Stimulated activated CD8-positive, alpha-beta memory T cell treated with anti-CD3 and anti-CD28 coated beads, Interleukin-15, amount 100 ng/mL, for 1 hour (primary cell): ENCODE measurements around the gene HSBP1.

Experiments
- DNase-seq: peaks from one replicate; pipeline ENCODE4 v3.0.0-alpha.2; 2020; ENCODE audit warnings: low read depth

Gene HSBP1

GRCh38 chr16:83840060-83840617, 32.4 kb downstream of the HSBP1 start:
- no peak for DNase-seq

DNA sequence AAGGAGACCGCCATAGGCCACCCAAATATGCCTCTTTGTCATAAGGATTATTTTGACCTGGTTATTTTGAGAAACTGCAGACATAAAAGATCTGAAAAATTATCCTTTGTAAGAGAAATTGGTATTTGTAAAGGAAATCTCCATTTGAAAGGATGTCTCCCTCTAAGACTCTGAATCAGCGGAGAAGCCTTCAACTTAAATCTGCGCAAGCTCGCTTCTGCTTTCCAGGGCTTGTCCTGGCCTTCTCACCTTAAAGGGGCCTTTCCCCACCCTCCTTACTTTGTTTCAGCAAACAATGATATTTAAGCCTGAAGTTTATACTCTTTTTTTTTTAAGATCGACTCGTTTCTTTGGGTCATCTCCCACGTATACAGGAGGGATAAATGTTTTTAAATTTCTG, 34.5 kb downstream of the HSBP1 start:
- no peak for DNase-seq

GRCh38 chr16:83842756-83843507, 35.2 kb downstream of the HSBP1 start:
- DNase-seq, result no peak

DNA sequence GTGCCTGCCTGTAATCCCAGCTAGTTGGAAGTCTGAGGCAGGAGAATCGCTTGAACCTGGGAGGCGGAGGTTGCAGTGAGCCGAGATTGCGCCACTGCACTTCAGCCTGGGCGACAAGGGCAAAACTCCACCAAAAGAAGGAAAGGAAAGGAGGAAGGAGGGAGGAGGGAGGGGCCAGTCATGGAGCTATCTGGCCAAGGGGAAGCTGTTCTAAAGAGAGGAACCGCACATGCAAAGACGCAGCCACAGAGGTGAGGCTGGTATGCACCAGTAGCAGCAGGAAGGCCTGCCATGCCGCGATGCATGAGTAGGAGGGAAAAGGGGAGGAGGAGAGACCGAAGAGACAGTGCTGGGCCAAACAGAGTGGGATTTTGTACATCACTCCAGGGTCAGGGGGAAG, 35.9 kb downstream of the HSBP1 start:
- DNase-seq, result no peak

GRCh38 chr16:83845263-83845662, 37.5 kb downstream of the HSBP1 start:
- DNase-seq, result no peak

DNA sequence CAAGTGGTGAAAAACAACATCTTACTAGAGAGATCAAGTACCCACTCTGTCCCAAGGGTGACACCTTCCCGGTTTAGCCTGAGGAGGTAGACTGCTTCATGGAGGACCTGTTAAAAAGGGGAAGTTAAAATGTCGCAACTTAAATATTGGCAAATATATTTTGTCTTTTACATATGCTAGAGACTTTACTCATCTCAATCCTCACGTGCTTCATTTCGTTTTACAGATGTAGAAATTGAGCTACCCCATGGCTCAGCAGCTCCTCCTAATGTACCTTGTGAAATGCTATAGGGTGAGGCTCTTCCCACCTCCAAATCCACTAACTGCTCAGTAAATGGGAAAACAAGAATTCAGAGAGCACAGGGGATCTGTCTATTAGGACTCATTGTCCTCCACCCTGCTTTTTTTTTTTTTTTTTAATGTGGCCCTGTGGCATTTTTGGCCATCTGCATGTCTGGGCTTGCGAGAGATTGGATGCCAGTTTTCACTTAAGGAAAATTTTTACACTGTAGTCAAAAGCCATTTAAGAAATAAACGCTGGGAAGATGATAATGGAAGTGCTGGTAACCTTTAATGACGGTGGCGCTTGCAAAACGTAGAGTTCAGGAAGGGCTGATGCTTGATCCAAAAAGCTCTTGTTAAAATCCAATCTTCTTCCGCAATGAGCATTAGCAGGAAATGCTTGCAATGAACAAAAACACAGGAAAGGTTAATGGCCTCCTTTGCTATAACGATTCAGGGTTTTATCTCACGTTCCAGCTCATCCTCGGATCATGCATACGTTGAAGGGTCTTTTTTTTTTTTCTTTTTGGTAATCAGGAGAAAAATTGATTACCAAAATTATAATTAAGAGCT, 39.8 kb downstream of the HSBP1 start:
- no peak for DNase-seq

- DNase-seq, result no peak
Measured at GRCh38 chr16:83849421-83849820, 41.6 kb downstream of the HSBP1 start.

GRCh38 chr16:83850947-83851346, 43.2 kb downstream of the HSBP1 start:
- no peak for DNase-seq

DNA sequence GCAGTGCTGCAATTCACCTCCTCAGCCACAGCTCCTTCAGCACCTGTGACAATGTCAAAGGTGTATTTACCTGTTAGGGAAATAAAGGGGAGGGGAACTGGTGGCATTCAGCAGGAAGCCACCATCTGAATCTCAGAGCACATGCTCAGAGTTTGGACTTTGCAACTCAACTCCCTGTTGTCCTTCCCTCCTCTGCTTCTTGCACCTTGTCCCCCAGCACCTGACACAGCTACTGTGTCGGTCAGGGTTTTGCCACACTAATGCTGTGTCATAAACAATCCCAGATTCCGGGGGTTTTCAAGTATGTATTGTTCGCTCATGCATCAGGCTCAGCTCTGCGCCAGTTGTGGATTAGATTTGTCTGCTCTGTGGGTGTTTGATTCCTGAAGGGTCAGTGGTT, 43.7 kb downstream of the HSBP1 start:
- DNase-seq, result no peak

- DNase-seq, result no peak
Measured at GRCh38 chr16:83852774-83853173, 45.0 kb downstream of the HSBP1 start.

- DNase-seq, result no peak
Measured at GRCh38 chr16:83853834-83854233, 46.1 kb downstream of the HSBP1 start.

DNA sequence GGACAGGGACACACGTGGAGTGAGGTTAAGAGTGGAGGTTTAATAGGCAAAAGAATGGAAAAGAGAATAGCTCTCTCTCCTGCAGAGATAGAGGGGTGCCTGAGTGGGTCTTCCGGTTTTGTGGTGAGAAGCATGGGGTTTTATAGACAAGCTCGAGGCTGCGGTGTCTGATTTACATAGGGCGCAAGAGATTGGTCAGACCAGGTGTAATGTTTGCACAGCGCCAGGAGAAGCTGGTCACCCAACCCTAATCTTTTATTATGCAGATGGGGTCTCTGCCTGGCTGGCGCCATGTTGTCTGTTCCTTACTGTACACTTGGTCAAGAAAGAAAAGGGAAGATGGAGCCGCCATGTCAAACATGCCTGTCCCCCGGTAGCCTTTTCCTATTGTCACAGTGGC, 46.6 kb downstream of the HSBP1 start:
- no peak for DNase-seq

DNA sequence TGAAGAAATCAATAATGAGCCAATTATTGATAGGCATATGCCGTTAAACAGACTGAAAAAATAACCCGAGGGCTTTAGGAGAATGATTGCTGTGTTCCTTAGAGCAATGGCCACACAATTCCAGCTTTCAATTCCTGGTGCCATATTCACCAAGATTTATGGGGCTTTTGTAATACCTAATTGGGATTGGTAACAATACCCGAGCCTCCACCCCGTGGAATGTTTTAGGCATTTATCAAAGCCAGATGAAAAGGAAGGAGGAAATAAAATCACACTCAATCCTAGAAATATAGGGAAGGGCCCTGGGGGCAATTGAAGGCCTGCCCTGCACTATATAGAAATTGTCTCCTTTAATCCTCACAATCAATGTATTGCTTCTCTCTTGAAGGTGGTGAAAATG, 49.0 kb downstream of the HSBP1 start:
- DNase-seq, result no peak

- no peak for DNase-seq
Measured at GRCh38 chr16:83859265-83859664, 51.5 kb downstream of the HSBP1 start.

DNA sequence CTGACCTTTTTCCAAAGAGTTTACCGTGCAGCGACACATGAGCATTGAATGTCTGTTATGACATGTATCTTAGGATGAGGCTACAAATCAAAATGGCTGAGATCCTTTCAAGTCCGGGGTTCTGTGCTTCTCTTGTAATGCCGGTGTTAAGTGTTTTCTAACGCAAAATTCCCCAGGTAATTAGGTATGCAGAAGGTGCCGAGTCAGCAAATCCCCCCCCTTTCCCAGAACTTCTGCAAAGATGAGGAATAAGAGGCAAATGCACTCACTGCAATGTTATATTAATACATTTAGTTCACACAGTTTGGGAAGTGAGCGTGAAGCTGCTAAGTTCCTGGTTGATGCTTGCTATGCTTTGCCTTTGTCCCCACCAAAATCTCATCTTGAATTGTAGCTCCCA, 54.9 kb downstream of the HSBP1 start:
- no peak for DNase-seq

GRCh38 chr16:83863682-83864081, 55.9 kb downstream of the HSBP1 start:
- no peak for DNase-seq
